Measurements from ENCODE around the gene GUCY2D. TPM values are rescaled to one million over a fixed set of nuclear protein-coding genes. Genes with fewer than 3 reads are reported as not detected.

Gene GUCY2D
- total and polyA plus RNA-seq, 2 experiments from 2014 or later: 0.07 to 0.08 TPM

DNA sequence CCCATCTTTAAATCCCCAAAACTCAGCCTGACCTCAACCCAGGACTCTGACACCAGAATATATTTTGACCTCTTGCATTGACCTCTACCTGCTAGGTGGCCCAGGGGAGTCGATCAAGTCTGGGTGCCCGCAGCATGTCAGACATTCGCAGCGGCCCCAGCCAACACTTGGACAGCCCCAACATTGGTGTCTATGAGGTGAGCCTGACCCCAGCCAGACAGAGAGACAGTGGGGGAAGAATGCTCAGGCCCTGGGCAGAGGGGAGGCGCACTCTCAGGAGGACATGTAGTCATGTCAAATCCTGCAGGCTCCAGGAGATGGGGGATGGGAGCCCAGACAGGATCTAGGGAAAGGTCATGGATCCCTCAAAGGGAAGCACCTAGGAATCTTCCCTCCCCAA lies 5.4 kb downstream of the GUCY2D start:
- H3K36me3 ChIP-seq (ENCODE audit: insufficient read depth): no peaks in the 10 kb centered on the region
- H3K4me1 ChIP-seq (ENCODE audit: insufficient read depth): peaks cover 7% of the 10 kb centered on the region; the same call in 1 of the 2 replicates
- H3K27ac ChIP-seq (ENCODE audit: low read depth): no peak overlapping the region
- peaks cover 13% of the 10 kb centered on the region for H3K4me1 Mint-ChIP-seq
- no peaks in the 10 kb centered on the region for H4K20me1 ChIP-seq (replicated peaks; ENCODE audit: insufficient read depth)
- no peak overlapping the region for H2AFZ ChIP-seq
- H3K79me2 ChIP-seq (replicated peaks; ENCODE audit: insufficient read depth): no peaks in the 10 kb centered on the region
- H3K27me3 ChIP-seq (ENCODE audit: insufficient read depth): peaks cover 37% of the 10 kb centered on the region
- no peak overlapping the region for H3K4me3 Mint-ChIP-seq
- no peak for TF ChIP-seq ZNF114 (CRISPR knock-in tag; IDR thresholded peaks at IDR 0.05)
- TF ChIP-seq EZH2phosphoT487 (IDR thresholded peaks at IDR 0.05; ENCODE audit: unreplicated experiment): no peak
- TF ChIP-seq ETS1 (IDR thresholded peaks at IDR 0.05): no peak
- no peak for TF ChIP-seq EZH2 (IDR thresholded peaks at IDR 0.05; ENCODE audit: low read depth, unreplicated experiment)
- no peak for TF ChIP-seq POLR2AphosphoS5 (IDR thresholded peaks at IDR 0.05; ENCODE audit: low read depth)
- TF ChIP-seq JUNB (IDR thresholded peaks at IDR 0.05; ENCODE audit: unreplicated experiment): no peak
- TF ChIP-seq, protein P1, sequence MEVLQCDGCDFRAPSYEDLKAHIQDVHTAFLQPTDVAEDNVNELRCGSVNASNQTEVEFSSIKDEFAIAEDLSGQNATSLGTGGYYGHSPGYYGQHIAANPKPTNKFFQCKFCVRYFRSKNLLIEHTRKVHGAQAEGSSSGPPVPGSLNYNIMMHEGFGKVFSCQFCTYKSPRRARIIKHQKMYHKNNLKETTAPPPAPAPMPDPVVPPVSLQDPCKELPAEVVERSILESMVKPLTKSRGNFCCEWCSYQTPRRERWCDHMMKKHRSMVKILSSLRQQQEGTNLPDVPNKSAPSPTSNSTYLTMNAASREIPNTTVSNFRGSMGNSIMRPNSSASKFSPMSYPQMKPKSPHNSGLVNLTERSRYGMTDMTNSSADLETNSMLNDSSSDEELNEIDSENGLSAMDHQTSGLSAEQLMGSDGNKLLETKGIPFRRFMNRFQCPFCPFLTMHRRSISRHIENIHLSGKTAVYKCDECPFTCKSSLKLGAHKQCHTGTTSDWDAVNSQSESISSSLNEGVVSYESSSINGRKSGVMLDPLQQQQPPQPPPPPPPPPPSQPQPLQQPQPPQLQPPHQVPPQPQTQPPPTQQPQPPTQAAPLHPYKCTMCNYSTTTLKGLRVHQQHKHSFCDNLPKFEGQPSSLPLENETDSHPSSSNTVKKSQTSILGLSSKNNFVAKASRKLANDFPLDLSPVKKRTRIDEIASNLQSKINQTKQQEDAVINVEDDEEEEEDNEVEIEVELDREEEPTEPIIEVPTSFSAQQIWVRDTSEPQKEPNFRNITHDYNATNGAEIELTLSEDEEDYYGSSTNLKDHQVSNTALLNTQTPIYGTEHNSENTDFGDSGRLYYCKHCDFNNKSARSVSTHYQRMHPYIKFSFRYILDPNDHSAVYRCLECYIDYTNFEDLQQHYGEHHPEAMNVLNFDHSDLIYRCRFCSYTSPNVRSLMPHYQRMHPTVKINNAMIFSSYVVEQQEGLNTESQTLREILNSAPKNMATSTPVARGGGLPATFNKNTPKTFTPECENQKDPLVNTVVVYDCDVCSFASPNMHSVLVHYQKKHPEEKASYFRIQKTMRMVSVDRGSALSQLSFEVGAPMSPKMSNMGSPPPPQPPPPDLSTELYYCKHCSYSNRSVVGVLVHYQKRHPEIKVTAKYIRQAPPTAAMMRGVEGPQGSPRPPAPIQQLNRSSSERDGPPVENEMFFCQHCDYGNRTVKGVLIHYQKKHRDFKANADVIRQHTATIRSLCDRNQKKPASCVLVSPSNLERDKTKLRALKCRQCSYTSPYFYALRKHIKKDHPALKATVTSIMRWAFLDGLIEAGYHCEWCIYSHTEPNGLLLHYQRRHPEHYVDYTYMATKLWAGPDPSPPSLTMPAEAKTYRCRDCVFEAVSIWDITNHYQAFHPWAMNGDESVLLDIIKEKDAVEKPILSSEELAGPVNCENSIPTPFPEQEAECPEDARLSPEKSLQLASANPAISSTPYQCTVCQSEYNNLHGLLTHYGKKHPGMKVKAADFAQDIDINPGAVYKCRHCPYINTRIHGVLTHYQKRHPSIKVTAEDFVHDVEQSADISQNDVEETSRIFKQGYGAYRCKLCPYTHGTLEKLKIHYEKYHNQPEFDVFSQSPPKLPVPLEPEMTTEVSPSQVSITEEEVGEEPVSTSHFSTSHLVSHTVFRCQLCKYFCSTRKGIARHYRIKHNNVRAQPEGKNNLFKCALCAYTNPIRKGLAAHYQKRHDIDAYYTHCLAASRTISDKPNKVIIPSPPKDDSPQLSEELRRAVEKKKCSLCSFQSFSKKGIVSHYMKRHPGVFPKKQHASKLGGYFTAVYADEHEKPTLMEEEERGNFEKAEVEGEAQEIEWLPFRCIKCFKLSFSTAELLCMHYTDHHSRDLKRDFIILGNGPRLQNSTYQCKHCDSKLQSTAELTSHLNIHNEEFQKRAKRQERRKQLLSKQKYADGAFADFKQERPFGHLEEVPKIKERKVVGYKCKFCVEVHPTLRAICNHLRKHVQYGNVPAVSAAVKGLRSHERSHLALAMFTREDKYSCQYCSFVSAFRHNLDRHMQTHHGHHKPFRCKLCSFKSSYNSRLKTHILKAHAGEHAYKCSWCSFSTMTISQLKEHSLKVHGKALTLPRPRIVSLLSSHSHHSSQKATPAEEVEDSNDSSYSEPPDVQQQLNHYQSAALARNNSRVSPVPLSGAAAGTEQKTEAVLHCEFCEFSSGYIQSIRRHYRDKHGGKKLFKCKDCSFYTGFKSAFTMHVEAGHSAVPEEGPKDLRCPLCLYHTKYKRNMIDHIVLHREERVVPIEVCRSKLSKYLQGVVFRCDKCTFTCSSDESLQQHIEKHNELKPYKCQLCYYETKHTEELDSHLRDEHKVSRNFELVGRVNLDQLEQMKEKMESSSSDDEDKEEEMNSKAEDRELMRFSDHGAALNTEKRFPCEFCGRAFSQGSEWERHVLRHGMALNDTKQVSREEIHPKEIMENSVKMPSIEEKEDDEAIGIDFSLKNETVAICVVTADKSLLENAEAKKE (CRISPR knock-in tag; IDR thresholded peaks at IDR 0.05): no peak
- no peak for TF ChIP-seq STAT1 (IDR thresholded peaks at IDR 0.05; ENCODE audit: unreplicated experiment)
- TF ChIP-seq REST (IDR thresholded peaks at IDR 0.05; ENCODE audit: unreplicated experiment): no peak
- H3K9me2 ChIP-seq (ENCODE audit: insufficient read depth): no peaks in the 10 kb centered on the region
- H3K9me3 Mint-ChIP-seq: peaks cover 3% of the 10 kb centered on the region; the same call in 1 of the 3 replicates
- peaks cover 22% of the 10 kb centered on the region for H3K27me3 Mint-ChIP-seq (ENCODE audit: insufficient read depth, low read depth, poor library complexity)
- no peaks in the 10 kb centered on the region for H3F3A ChIP-seq (replicated peaks; ENCODE audit: low read depth)
- H3K36me3 Mint-ChIP-seq (ENCODE audit: low read depth): no peaks in the 10 kb centered on the region; the same call in 2 of the 3 replicates
- DNase-seq (ENCODE audit: low spot score) (no peak), ATAC-seq (no peak)
- H3K4me3 ChIP-seq: no peak overlapping the region
- H3K4me2 ChIP-seq: no peak overlapping the region
- H3K27ac Mint-ChIP-seq: no peak overlapping the region

Data from GM23338 (cell line).